Ramos (cell line): ENCODE data around the gene IPO8.
"Not testable (repeated sequence)": the region's sequence is repeated elsewhere in the genome, so short reads cannot be mapped to it uniquely, and the experiment has no call there.

Experiments used
- in situ Hi-C: fragments of 300-500 bp; cut with MboI; formaldehyde crosslinking; loops from one replicate; pipeline ENCODE4 v1.14.3; 2022; ENCODE audit warnings: low sequenced_read_pairs; ENCODE audit not compliant: unreplicated experiment

Gene IPO8

DNA sequence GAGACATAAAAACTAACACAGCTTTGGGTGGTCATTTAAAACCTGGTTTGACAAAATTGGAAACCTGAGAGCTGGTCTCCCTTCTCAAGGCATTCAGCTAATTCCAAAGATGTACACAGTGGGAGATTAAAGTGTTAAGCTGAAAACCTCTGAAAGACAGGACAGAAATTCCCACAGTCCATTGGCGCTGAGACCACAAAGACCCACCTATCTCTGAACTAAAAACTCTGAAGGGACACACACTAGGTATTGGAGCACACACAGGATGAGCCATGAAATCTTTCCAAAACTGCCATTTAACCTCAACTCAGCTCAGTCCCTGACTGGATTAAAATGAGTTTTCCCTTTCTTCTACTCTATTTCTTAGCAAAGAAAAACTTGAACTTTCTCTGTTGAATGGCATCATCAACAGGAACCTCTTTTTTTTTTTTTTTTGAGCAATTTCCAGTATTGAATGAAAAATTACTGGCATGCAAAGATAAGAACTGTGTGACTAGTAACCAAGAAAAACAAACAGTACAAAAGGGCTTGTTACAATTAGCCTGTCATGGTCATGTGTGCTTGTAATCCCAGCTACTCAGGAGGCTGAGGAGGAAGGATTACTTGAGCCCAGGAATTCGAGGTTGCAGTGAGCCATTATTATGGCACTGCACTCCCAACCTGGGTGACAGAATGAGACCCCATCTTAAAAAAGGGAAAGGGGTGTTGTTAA, 82.4 kb downstream of the IPO8 start:
- in situ Hi-C loops: no loop called here

DNA sequence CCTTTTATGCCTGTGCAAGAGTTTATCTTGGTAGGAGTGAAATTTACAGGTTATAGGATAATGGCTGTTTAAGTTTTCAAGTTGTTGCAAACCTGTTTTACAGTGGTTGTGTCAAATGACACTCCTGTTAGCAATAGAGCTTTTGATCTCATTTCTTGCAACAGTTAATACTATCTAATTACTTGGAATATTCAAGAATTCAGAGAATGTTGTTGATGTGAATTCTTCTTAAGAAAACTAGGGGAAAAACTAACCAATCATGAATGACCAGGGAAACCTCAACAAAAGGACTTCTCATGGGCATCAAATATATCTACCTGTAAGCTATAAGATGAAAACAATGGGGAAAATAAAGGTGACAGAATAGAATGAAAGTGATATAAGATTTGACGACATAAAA, 85.0 kb downstream of the IPO8 start:
- in situ Hi-C loops: no loop called here

DNA sequence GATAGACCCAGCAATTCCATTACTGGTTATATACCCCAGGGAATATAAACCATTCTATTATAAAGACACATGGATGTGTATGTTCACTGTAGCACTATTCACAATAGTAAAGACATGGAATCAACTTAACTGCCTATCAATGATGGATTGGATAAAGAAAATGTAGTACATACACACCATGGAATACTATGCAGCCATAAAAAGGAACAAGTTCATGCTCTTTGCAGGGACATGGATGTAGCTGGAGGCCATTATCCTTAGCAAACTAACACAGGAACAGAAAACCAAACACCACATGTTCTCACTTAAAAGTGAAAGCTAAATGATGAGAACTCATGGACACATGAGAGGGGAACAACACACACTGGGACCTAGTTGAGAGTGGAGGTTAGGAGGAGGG, 85.8 kb downstream of the IPO8 start:
- in situ Hi-C loops: not testable (repeated sequence)

DNA sequence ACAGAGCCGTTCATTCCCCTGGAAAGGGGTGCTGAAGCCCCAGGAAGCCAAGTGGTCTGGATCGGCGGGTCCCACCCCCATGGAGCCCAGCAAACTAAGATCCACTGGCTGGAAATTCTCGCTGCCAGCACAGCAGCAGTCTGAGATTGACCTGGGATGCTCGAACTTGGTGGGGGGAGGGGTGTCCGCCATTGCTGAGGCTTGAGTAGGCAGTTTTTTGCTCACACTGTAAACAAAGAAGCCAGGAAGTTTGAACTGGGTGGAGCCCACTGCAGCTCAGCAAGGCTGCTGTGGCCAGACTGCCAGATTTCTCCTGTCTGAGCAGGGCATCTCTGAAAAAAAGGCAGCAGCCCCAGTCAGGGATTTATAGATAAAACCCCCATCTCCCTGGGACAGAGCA, 91.4 kb downstream of the IPO8 start:
- in situ Hi-C loops: not testable (repeated sequence)

DNA sequence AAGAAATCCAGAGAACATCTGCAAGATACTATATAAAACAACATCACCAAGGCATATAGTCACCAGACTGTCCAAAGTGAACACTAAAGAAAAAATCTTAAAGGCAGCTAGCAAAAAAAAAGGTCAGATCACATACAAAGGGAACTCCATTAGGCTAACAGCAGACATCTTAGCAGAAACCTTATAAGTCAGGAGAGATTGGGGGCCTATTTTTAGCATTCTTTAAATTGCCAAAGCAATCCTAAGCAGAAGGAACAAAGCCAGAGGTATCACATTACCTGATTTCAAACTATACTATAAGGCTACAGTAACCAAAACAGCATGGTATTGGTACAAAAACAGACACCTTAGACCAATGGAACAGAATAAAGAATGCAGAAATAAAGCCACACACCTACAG, 92.5 kb downstream of the IPO8 start:
- in situ Hi-C loops: no loop called here

DNA sequence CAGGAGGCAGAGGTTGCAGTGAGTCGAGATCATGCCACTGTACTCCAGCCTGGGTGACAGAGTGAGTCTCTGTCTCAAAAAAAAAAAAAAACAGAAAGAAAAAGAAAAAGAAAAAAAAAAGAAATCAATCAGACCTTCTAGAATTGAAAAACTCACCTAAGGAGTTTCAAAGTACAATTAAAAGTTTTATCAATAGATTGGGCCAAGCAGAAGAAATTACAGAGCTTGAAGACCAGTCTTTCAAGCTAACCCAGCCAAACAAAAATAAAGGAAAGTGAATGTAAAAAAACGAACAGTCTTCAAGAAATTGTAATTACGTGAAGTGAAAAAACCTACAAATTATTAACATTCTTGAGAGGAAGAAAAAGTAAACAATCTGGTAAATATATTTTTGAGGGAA, 93.0 kb downstream of the IPO8 start:
- in situ Hi-C loops: no loop called here

DNA sequence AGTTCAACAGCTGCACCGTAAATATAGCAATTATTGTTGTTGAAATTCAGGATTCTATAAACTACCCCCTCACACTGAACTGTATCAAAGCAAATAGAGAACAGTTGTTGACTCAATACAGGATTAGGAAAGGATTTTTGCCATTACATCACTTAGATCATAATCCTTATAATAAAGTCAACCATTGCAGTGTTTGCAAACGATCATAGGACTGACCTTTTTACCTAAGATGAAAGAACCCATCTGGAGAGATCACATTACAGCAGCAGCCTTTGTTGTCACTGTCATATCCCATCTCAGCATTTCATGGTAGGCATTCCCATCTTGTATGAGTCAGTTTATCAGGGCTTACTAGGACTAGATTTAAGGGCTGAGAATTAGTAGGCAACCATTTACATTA, 96.1 kb downstream of the IPO8 start:
- in situ Hi-C loops: no loop called here

DNA sequence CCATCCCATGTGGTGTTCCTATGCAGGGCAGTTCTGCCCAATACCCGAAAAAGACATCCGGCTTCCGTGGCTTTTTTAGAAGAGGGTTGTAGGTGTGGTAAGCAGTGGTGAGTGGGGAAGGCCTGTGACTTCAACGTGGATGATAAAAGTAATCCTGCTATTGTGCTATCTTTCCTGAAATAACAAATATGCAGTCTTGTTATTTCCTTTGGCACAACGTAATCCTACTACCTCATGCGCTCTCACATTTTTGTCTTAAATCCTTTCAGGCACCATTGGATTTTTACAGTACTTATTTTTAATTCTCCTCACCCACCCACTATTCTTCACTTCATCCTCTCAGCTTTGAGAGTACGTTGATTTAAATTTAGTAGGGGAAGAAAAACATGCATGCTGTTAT, 96.8 kb downstream of the IPO8 start:
- in situ Hi-C loops: no loop called here

DNA sequence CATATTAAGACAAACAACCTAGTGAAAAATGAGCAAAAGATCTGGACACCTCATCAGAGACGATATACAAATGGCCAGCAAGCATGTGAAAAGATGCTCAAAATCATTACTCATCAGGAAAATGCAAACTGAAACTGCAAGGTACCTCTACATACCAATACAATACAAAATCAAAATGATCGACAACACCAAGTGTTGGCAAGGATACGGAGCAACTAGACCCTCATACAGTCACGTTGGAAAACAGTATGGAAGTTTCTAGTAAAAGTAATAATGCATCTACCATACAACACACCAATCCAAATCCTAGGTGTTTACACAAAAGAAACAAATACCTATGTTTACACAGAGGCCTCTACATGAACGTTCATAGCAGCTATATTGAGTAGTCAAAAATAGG, 99.9 kb downstream of the IPO8 start:
- in situ Hi-C loops: no loop called here

DNA sequence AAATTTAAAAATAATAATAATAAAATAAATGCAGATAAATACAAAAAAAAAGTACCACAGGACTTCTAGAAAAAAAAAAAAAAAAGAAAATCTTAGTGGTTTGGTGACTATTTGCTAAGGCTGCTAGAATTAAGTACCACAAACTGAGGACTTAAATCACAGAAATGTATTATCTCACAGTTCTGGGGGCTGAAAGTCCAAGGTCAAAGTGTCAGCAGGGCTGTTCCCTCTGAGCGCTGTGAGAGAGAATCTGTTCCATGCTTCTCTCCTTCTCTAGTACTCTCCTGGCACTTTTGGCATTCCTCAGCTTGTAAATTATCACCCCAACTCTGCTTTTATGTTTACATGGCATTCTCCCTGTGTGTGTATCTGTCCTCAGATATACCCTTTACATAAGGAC, 101.2 kb downstream of the IPO8 start:
- in situ Hi-C loops: no loop called here

DNA sequence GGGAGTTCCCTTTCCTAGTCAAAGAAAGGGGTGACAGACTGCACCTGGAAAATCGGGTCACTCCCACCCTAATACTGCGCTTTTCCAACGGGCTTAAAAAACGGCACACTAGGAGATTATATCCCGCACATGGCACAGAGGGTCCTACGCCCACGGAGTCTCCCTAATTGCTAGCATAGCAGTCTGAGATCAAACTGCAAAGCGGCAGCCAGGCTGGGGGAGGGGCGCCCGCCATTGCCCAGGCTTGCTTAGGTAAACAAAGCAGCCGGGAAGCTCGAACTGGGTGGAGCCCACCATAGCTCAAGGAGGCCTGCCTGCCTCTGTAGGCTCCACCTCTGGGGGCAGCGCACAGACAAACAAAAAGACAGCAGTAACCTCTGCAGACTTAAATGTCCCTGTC, 107.1 kb downstream of the IPO8 start:
- in situ Hi-C loops: not testable (repeated sequence)

DNA sequence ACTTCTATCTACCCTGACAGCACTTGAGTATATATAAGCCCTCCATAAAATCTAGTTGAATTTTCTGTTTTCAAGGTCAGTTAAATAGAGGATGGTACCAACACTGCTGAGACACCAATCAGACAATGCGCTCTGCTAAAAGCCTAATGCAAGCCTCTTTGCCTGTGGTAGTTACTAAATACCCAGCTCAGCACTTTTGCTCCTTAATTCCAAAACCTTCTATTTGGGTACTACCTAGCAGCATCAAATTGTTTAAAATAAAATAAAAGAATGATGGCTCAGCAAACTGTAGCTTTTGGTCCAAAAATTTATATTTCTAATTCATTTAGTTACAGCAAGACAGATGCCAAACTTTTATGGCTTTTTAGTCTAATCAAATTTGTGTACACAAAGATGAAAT, 107.9 kb downstream of the IPO8 start:
- in situ Hi-C loops: no loop called here

DNA sequence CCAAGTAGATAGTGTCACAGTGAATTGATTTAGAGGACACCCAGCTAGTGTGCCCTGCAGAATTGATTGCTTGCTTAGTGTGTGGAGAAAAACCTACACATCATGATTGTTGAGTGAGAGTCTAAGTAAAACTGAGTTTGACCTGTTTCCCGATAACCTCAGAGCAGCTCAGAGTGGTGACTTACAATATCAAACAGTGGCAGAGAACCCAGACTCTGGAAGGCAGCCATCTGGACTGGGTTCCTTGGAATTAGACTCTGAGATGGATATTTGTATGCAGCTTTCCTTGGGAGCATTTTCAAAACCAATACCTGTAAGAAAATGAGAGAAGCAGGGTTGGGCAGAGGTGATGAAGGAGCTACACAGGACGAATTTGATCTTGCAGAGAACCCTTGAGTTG, 109.8 kb downstream of the IPO8 start:
- in situ Hi-C loops: no loop called here

DNA sequence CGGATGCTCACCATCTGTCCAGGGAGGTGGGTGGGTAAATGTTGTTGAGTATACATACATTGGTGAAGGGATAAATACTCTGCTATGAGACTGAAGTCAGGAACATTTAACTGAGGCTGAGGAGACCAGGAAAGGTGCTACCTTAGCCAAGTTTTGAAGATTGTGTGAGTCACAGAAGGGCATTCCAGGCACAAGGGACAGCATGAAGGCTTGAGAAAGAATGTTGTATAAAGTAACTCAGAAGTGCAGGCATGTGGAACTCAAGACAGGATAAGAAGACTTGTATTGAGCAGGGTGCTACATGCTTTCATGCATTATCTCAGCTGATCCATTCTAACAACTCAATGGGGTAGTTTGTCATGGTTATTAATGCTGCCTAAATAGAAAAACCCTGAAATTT, 112.7 kb downstream of the IPO8 start:
- in situ Hi-C loops: no loop called here

DNA sequence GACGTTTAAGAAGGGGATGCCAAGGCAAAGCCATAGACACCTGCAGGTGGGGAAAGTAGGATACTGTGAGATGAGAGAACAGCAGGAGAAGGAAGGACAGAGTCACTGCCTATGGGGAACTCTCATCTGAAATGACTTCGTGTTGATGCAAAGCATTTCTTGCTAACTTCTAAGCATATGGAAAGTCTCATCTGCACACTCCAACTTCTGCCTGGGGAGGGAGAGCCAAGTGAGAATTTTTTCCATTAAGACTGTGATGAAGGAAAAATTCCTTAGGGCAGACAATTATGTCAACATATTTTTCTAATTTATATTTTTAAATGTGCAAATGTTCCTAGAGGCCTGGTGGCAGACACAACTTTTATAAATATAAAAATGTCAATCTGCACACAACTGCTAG, 115.3 kb downstream of the IPO8 start:
- in situ Hi-C loops: no loop called here
